OCI-LY7 (cell line): Measurements from ENCODE around the gene SEL1L2. TPM values are rescaled to one million over a fixed set of nuclear protein-coding genes. Genes with fewer than 3 reads are reported as not detected.

Experiments used
- BruUV-seq: library from RNA; stranded (reverse); fragments of 400-500 nt; replicated peaks from 2 replicates; lab custom pipeline; 2021; lab: Mats Ljungman, UMichigan
- CTCF ChIA-PET: fragments of 300-600 bp; sonication (Branson Sonifier 250); formaldehyde crosslinking; loops from one replicate; lab custom pipeline; 2022; ENCODE audit warnings: antibody characterized with exemption; ENCODE audit not compliant: unreplicated experiment; lab: Charles Lee
- POLR2A ChIA-PET: fragments of 300-600 bp; sonication (Branson Sonifier 250); formaldehyde crosslinking; loops from one replicate; lab custom pipeline; 2022; ENCODE audit warnings: antibody characterized with exemption; lab: Charles Lee
- DNase-seq: peaks from one replicate; pipeline ENCODE4 v3.0.0-alpha.2; 2015; ENCODE audit warnings: low spot score
- H2AFZ ChIP-seq: fragments of 200-600 bp; sonication (generic), shearing (Covaris generic); 2 replicates; pipeline ENCODE4 v1.6.1; 2014; ENCODE audit warnings: mild to moderate bottlenecking, antibody characterized with exemption, low read length, moderate library complexity
- H3K27ac ChIP-seq: fragments of 200-600 bp; sonication (generic); 2 replicates; pipeline ENCODE4 v1.5.1; 2014; ENCODE audit warnings: mixed run types, low read depth, mild to moderate bottlenecking, moderate library complexity, low read length, inconsistent platforms; ENCODE audit not compliant: poor library complexity, severe bottlenecking
- H3K36me3 ChIP-seq: fragments of 200-600 bp; sonication (generic); 2 replicates; pipeline ENCODE4 v1.6.1; 2014; ENCODE audit warnings: mild to moderate bottlenecking, antibody characterized with exemption, low read length, moderate library complexity, mixed read lengths; ENCODE audit not compliant: insufficient read depth
- H3K4me1 ChIP-seq: fragments of 200-600 bp; sonication (generic); 2 replicates; pipeline ENCODE4 v1.5.1; 2014; ENCODE audit warnings: mild to moderate bottlenecking, low read length; ENCODE audit not compliant: insufficient read depth, poor library complexity, severe bottlenecking
- H3K4me2 ChIP-seq: fragments of 200-600 bp; sonication (generic); 2 replicates; pipeline ENCODE4 v1.6.1; 2014; ENCODE audit warnings: mild to moderate bottlenecking, low read length
- H3K4me3 ChIP-seq: fragments of 200-600 bp; sonication (generic); 2 replicates; pipeline ENCODE4 v1.5.1; 2014; ENCODE audit warnings: mild to moderate bottlenecking, low read depth, low read length; ENCODE audit not compliant: poor library complexity, severe bottlenecking
- H3K79me2 ChIP-seq: fragments of 200-600 bp; sonication (generic); 2 replicates; pipeline ENCODE4 v1.6.1; 2016; ENCODE audit warnings: low read depth, mild to moderate bottlenecking, low read length, moderate library complexity, mixed read lengths; ENCODE audit not compliant: insufficient read depth
- H3K9me2 ChIP-seq: fragments of 200-600 bp; sonication (generic); 2 replicates; pipeline ENCODE4 v1.6.1; 2016; ENCODE audit warnings: mild to moderate bottlenecking, low read length, mixed read lengths; ENCODE audit not compliant: insufficient read depth
- H3K9me3 ChIP-seq: fragments of 200-600 bp; sonication (generic); 2 replicates; pipeline ENCODE4 v1.6.1; 2014; ENCODE audit warnings: mild to moderate bottlenecking, mixed run types, low read length, mixed read lengths
- H4K20me1 ChIP-seq: fragments of 200-600 bp; sonication (generic); 2 replicates; pipeline ENCODE4 v1.6.1; 2014; ENCODE audit warnings: mild to moderate bottlenecking, antibody characterized with exemption, low read length, moderate library complexity, mixed read lengths; ENCODE audit not compliant: insufficient read depth
- CTCF ChIP-seq: fragments of 200-600 bp; sonication (generic); conservative IDR thresholded peaks from 2 replicates; pipeline ENCODE4 v1.5.1; 2014; ENCODE audit warnings: mild to moderate bottlenecking, antibody characterized with exemption, low read length, moderate library complexity, mixed read lengths
- EZH2phosphoT487 ChIP-seq: fragments of 200-600 bp; sonication (generic); IDR thresholded peaks from 2 replicates; pipeline ENCODE4 v1.6.1; 2018; ENCODE audit warnings: low read depth, borderline replicate concordance, mild to moderate bottlenecking, mixed run types, antibody characterized with exemption, low read length, moderate library complexity, mixed read lengths
- intact Hi-C: fragments of 100-400 bp; cut with micrococcal nuclease; formaldehyde crosslinking; loops from one replicate; pipeline ENCODE4 v1.10.0; 2022; ENCODE audit not compliant: unreplicated experiment
- total RNA-seq, 2 experiments: library from RNA; depleted of rRNA in 1 of 2; stranded (reverse); fragments of >200 nt in 1 of 2; shearing (Covaris generic) in 1 of 2; gene quantifications; 2 replicates each; pipeline ENCODE4 v1.2.3, GENCODE V29; 2014 to 2022

SEL1L2 gene
- total RNA-seq, 2 experiments from 2014 or later: not detected

- no peak for DNase-seq
- Histone ChIP-seq H3K4me1 (no peaks in the 10 kb centered on the region), H3K4me3 (no peak overlapping the region), H3K27ac (no peak overlapping the region), H3K79me2 (no peaks in the 10 kb centered on the region), H2AFZ (no peak overlapping the region), H3K9me2 (no peaks in the 10 kb centered on the region), H3K4me2 (no peak overlapping the region), H3K36me3 (no peaks in the 10 kb centered on the region), H4K20me1 (no peaks in the 10 kb centered on the region), H3K9me3 (no peaks in the 10 kb centered on the region)
- ChIA-PET POLR2A (no interaction called here), CTCF (no interaction called here)
- TF ChIP-seq EZH2phosphoT487: no peak
- TF ChIP-seq CTCF: no peak
- no TSS peak for BruUV-seq
- intact Hi-C loops: no loop called here
Measured at GRCh38 chr20:13851279-13851678, 139.1 kb downstream of the SEL1L2 start.

GRCh38 chr20:13844296-13844695, 146.1 kb downstream of the SEL1L2 start:
- Histone ChIP-seq H3K79me2 (no peaks in the 10 kb centered on the region), H3K27ac (no peak overlapping the region), H4K20me1 (no peaks in the 10 kb centered on the region), H3K4me2 (no peak overlapping the region), H3K4me1 (no peaks in the 10 kb centered on the region), H3K9me2 (no peaks in the 10 kb centered on the region), H3K36me3 (no peaks in the 10 kb centered on the region), H2AFZ (no peak overlapping the region), H3K9me3 (no peaks in the 10 kb centered on the region), H3K4me3 (no peak overlapping the region)
- no peak for DNase-seq
- TF ChIP-seq EZH2phosphoT487: no peak
- no peak for TF ChIP-seq CTCF
- no TSS peak for BruUV-seq
- ChIA-PET POLR2A (interaction anchor here (0.7 kb wide), 1 partner anchor 18 kb away, joined by 3 read pairs; no protein-coding TSS in a partner anchor), CTCF (no interaction called here)
- intact Hi-C loops: no loop called here

GRCh38 chr20:13841206-13841605, 149.2 kb downstream of the SEL1L2 start:
- intact Hi-C loops: no loop called here
- BruUV-seq: no TSS peak
- DNase-seq: no peak
- H3K9me2 ChIP-seq: no peaks in the 10 kb centered on the region
- no peak overlapping the region for H3K4me3 ChIP-seq
- H3K9me3 ChIP-seq: no peaks in the 10 kb centered on the region
- H4K20me1 ChIP-seq: no peaks in the 10 kb centered on the region
- TF ChIP-seq CTCF (no peak), EZH2phosphoT487 (no peak)
- POLR2A ChIA-PET: interaction anchor here (0.6 to 0.9 kb wide), 2 partner anchors 13 to 1266 kb away, joined by 3 read pairs; no protein-coding TSS in a partner anchor
- H2AFZ ChIP-seq: no peak overlapping the region
- no peaks in the 10 kb centered on the region for H3K79me2 ChIP-seq
- H3K4me1 ChIP-seq: no peaks in the 10 kb centered on the region
- CTCF ChIA-PET: no interaction called here
- no peak overlapping the region for H3K27ac ChIP-seq
- H3K4me2 ChIP-seq: no peak overlapping the region
- no peaks in the 10 kb centered on the region for H3K36me3 ChIP-seq
